ENCODE results near the gene PFKFB1. TPM values are rescaled to one million over a fixed set of nuclear protein-coding genes. Genes with fewer than 3 reads are reported as not detected.

PFKFB1 gene
- total RNA-seq, result 0.83 to 1.1 TPM (median 1.1 TPM) in 3 replicates

DNA sequence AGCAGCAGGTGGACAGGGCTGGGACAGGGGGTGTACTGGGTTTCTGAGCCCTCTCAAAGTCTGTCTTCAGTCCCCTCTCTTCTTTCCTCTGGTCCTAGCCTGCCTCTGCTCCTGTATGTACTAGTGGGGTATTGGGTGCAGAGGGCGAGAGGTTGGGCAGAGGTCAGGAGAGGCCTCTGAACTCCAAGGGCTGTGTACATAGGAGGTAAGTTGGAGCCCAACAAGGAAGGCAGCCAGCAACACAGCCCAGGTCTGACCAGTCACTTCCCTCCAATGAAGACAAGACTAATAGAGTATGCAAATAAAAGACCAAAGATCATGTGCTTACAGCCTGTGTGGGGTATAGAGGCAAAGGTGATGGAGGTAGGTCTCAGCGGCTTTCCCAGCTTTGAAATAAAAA, at the start of gene PFKFB1:
Gene PFKFB1, minus strand, starts transcription at position 90 of the 400 bp plus-strand sequence. CDS start 181 bp downstream, outside the sequence.
- DNase-seq (ENCODE audit: low spot score in 2 of 2, unreplicated experiment in 2 of 2), result no peak
- Mint-ChIP-seq H3K27me3 (ENCODE audit: low read depth) (no peaks in the 10 kb centered on the region), H3K9me3 (peaks cover 14% of the 10 kb centered on the region), H3K36me3 (no peaks in the 10 kb centered on the region), H3K27ac (no peak within 1 kb of the TSS), H3K4me3 (no peak within 1 kb of the TSS), H3K4me1 (peaks cover under 1% of the 10 kb centered on the region)
- TF ChIP-seq, protein P1, sequence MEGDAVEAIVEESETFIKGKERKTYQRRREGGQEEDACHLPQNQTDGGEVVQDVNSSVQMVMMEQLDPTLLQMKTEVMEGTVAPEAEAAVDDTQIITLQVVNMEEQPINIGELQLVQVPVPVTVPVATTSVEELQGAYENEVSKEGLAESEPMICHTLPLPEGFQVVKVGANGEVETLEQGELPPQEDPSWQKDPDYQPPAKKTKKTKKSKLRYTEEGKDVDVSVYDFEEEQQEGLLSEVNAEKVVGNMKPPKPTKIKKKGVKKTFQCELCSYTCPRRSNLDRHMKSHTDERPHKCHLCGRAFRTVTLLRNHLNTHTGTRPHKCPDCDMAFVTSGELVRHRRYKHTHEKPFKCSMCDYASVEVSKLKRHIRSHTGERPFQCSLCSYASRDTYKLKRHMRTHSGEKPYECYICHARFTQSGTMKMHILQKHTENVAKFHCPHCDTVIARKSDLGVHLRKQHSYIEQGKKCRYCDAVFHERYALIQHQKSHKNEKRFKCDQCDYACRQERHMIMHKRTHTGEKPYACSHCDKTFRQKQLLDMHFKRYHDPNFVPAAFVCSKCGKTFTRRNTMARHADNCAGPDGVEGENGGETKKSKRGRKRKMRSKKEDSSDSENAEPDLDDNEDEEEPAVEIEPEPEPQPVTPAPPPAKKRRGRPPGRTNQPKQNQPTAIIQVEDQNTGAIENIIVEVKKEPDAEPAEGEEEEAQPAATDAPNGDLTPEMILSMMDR (IDR thresholded peaks at IDR 0.05; ENCODE audit: unreplicated experiment), result no peak

GRCh38 chrX:55041514-55041913, 47.5 kb upstream of the PFKFB1 start:
- TF ChIP-seq, protein P1 (IDR thresholded peaks at IDR 0.05; ENCODE audit: unreplicated experiment), result no peak
- no peak for DNase-seq (ENCODE audit: low spot score in 2 of 2, unreplicated experiment in 2 of 2)
- no peak overlapping the region for H3K4me3 Mint-ChIP-seq
- H3K27me3 Mint-ChIP-seq (ENCODE audit: low read depth), result no peaks in the 10 kb centered on the region
- H3K4me1 Mint-ChIP-seq, result no peaks in the 10 kb centered on the region
- no peak overlapping the region for H3K27ac Mint-ChIP-seq
- H3K36me3 Mint-ChIP-seq, result no peaks in the 10 kb centered on the region
- peaks cover 24% of the 10 kb centered on the region for H3K9me3 Mint-ChIP-seq

DNA sequence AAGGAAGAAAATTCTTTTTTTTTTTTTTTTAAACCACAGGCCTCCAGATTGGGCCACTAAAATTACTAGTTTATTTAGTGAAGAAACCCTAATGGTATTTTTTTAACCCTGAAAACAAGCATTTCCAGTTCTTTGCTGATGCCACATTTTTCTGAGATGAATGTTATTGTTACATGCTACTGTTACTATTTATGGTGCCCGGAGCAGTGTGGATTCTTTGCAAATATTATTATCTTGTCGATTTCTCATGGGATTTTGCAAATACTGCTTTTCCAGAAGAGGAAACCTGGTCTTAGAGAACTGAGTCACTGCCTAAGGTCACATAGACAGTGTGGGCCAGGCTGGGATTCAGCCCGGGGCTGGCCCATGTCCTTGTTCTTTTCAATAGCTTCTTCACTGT, 45.5 kb upstream of the PFKFB1 start:
- TF ChIP-seq, protein P1 (IDR thresholded peaks at IDR 0.05; ENCODE audit: unreplicated experiment), result no peak
- Mint-ChIP-seq H3K27ac (no peak overlapping the region), H3K4me1 (no peaks in the 10 kb centered on the region)

DNA sequence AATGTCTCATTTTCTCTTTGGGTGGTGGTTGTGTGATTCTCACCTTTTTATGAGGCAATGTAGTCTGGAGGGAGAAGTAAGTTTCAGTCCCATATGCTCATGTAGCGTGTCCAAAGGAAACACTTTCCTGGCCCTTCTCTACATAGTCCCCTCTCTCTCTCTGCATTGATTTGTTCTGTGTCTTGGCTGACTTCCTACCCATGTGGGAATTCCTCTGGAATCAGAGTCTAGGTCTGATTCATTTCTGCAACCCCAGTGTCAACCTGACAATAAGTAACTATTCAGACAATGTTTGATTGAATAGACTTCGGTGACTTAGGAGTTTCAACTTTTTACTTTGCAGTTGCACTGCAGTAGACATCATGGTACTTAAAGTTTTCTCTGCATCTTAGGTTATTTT, 39.4 kb upstream of the PFKFB1 start:
- Mint-ChIP-seq H3K27me3 (ENCODE audit: low read depth) (no peaks in the 10 kb centered on the region), H3K9me3 (peaks cover 21% of the 10 kb centered on the region), H3K36me3 (no peaks in the 10 kb centered on the region), H3K4me3 (no peak overlapping the region), H3K4me1 (no peaks in the 10 kb centered on the region), H3K27ac (no peak overlapping the region)
- DNase-seq (ENCODE audit: low spot score in 2 of 2, unreplicated experiment in 2 of 2), result no peak
- TF ChIP-seq, protein P1 (IDR thresholded peaks at IDR 0.05; ENCODE audit: unreplicated experiment), result no peak

More for the DNA sequence above, 45.5 kb upstream of the PFKFB1 start:
- H3K36me3 Mint-ChIP-seq, result no peaks in the 10 kb centered on the region
- no peak for DNase-seq (ENCODE audit: low spot score in 2 of 2, unreplicated experiment in 2 of 2)
- peaks cover 24% of the 10 kb centered on the region for H3K9me3 Mint-ChIP-seq
- no peak overlapping the region for H3K4me3 Mint-ChIP-seq
- H3K27me3 Mint-ChIP-seq (ENCODE audit: low read depth), result no peaks in the 10 kb centered on the region

GRCh38 chrX:55030271-55031205, 36.5 kb upstream of the PFKFB1 start, which contains the start of gene ALAS2:
ALAS2 (minus strand) TSS chrX:55030977; CDS start chrX:55026000, 4,977 bp downstream.
- H3K4me3 Mint-ChIP-seq, result no peak within 1 kb of the TSS
- no peak for DNase-seq (ENCODE audit: low spot score in 2 of 2, unreplicated experiment in 2 of 2)
- no peaks in the 10 kb centered on the region for H3K4me1 Mint-ChIP-seq
- H3K9me3 Mint-ChIP-seq, result peaks cover 26% of the 10 kb centered on the region
- no peak within 1 kb of the TSS for H3K27ac Mint-ChIP-seq
- no peaks in the 10 kb centered on the region for H3K27me3 Mint-ChIP-seq (ENCODE audit: low read depth)
- TF ChIP-seq, protein P1 (IDR thresholded peaks at IDR 0.05; ENCODE audit: unreplicated experiment), result no peak
- no peaks in the 10 kb centered on the region for H3K36me3 Mint-ChIP-seq

Measured in mesothelial cell of epicardium (in vitro differentiated cells).